Mononuclear cell (primary cell): Measurements from ENCODE around the gene LRRC8B. TPM values are rescaled to one million over a fixed set of nuclear protein-coding genes. Genes with fewer than 3 reads are reported as not detected.
"Not testable (repeated sequence)": the region's sequence is repeated elsewhere in the genome, so short reads cannot be mapped to it uniquely, and the experiment has no call there.

Source experiments
- H3K27me3 ChIP-seq: 2 replicates; pipeline ENCODE4 v1.6.0; 2011; ENCODE audit warnings: low read length, control low read depth; ENCODE audit not compliant: insufficient read depth
- H3K4me1 ChIP-seq: 2 replicates; pipeline ENCODE4 v1.5.1; 2011; ENCODE audit warnings: mild to moderate bottlenecking, low read length, control low read depth; ENCODE audit not compliant: insufficient read depth
- H3K4me3 ChIP-seq: 2 replicates; pipeline ENCODE4 v1.5.1; 2011; ENCODE audit warnings: mild to moderate bottlenecking, low read length, moderate library complexity
- H3K9me3 ChIP-seq: 2 replicates; pipeline ENCODE4 v1.5.1; 2011; ENCODE audit warnings: low read depth, mild to moderate bottlenecking, control low read depth, low read length
- total RNA-seq: library from RNA; depleted of rRNA; stranded (reverse); fragments of >200 nt; gene quantifications from one replicate; pipeline ENCODE4 v1.2.3, GENCODE V29; 2012

The LRRC8B gene
- total RNA-seq, 1 donor, result 25.3 TPM

DNA sequence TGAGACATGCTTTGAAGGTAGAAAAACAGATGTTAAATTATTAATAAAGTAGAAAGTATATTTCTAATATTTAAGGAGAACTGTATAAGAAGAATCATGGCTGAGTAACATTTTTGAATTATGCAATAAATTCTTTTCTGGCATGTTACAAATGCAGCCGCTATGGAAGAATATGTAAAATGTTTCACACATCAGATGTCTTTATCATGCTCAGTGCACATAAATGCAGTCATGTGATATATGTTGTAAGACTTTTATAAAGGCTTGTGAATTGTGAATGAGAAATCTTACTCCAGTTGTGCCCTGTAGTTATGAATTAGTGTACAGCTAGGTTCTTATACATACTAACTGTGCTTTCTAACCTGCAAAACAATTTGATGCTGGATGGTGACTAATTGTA lies 53.5 kb downstream of the LRRC8B start:
- Histone ChIP-seq H3K27me3 (no peaks in the 10 kb centered on the region), H3K9me3 (no peaks in the 10 kb centered on the region), H3K4me1 (no peaks in the 10 kb centered on the region), H3K4me3 (no peak overlapping the region)

DNA sequence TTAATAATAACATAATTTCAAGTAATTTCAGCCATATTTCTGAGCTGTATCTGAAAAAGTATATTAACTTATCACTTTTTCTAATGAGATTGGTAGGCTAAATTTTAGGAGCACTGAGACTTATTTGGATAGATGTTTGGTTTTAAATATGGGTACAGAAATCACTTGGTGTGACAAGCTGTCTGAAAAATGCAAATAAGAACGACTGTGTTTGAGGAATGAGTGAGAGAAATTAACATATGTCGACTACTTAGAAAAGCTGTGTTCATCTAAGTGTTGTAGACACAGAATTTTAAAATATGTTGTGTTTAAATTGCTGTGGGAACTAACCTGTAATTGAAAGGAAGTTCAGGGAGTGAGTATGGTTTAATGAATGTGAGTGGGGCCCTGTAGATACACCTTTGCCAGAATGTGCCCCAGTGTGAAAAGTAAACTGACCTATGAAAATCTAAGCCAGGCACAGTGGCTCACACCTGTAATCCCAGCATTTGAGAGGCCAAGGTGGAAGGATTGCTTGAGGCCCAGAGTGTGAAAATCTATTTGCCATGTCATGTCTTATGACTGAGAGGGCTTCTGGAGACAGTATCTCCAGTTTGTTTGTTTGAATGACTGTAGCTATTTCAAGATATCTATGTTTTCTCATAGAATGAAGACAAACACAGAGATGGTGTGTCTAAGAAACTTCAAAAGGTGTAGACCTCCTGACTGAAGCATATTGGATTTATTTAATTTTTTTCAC lies 54.5 kb downstream of the LRRC8B start:
- H3K27me3 ChIP-seq, result no peaks in the 10 kb centered on the region
- no peaks in the 10 kb centered on the region for H3K4me1 ChIP-seq
- no peaks in the 10 kb centered on the region for H3K9me3 ChIP-seq
- no peak overlapping the region for H3K4me3 ChIP-seq

DNA sequence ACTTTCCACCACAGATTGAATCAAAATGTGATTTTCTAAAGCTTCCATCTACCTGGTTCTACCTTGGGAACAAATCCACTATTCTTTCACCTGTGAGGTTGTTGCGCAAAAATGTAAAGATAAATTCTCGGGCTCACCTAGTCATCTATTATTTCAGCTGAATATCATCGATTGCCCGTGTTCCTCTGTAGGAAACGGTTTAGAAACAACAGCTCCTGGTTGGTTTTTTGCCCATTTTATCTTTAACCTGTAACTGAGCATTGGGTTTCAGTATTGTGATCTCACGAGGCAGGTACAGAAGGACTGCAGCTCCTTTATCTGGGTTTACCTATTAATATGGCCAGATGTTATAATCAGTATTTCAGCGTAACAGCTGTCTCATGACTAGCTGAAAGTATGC lies 55.4 kb downstream of the LRRC8B start:
- Histone ChIP-seq H3K4me3 (no peak overlapping the region), H3K9me3 (no peaks in the 10 kb centered on the region), H3K4me1 (no peaks in the 10 kb centered on the region), H3K27me3 (no peaks in the 10 kb centered on the region)

DNA sequence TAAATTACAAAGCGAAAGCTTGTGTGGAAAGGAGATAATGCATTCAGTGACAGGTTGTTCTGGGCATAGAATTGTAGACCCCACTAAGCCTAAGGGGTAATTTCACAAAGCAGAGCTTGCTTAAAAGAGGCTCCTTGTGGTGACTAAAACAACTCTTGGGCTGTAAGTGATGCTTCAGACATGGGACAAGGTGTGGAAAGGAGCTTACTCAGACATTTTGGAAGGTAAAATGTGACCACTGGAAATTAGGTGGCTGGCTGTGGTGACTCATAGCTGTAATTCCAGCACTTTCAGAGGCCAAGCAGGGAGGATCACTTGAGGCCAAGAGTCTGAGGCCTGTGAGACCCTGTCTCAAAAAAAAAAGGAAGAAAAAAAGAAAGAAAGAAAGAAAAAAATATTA lies 57.2 kb downstream of the LRRC8B start:
- Histone ChIP-seq H3K4me1 (no peaks in the 10 kb centered on the region), H3K9me3 (no peaks in the 10 kb centered on the region), H3K4me3 (no peak overlapping the region), H3K27me3 (no peaks in the 10 kb centered on the region)

DNA sequence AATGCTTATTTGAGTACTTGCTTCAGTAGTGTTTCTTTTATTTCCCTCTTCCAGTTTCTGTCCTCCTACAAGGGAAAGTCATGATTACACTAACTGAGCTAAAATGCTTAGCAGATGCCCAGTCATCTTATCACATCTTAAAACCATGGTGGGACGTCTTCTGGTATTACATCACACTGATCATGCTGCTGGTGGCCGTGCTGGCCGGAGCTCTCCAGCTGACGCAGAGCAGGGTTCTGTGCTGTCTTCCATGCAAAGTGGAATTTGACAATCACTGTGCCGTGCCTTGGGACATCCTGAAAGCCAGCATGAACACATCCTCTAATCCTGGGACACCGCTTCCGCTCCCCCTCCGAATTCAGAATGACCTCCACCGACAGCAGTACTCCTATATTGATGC lies 57.9 kb downstream of the LRRC8B start:
- Histone ChIP-seq H3K4me3 (no peak overlapping the region), H3K4me1 (no peaks in the 10 kb centered on the region), H3K9me3 (no peaks in the 10 kb centered on the region), H3K27me3 (no peaks in the 10 kb centered on the region)

DNA sequence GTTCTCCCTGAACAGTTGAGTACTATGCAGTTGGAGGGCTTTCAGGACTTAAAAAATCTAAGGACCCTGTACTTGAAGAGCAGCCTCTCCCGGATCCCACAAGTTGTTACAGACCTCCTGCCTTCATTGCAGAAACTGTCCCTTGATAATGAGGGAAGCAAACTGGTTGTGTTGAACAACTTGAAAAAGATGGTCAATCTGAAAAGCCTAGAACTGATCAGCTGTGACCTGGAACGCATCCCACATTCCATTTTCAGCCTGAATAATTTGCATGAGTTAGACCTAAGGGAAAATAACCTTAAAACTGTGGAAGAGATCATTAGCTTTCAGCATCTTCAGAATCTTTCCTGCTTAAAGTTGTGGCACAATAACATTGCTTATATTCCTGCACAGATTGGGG lies 59.6 kb downstream of the LRRC8B start:
- no peak overlapping the region for H3K4me3 ChIP-seq
- H3K27me3 ChIP-seq, result no peaks in the 10 kb centered on the region
- H3K9me3 ChIP-seq, result no peaks in the 10 kb centered on the region
- H3K4me1 ChIP-seq, result no peaks in the 10 kb centered on the region

DNA sequence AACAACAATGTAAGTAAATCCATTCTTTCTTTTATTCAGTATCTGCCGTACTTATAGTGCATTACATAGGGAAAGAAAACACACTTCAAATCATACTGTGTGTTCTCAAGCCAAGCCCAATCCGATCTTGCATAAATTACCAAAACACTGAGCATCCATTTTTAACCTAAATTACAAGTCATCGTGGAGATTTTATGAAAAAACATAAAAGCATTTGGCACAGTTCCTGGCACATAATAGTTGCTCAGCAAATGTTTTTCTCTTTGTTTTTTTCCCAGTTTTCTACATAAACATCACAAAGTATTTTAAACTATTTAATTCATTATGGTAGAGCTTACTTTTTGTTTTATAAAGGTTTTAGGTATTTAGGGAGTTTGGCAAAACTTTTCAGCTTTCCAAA lies 60.2 kb downstream of the LRRC8B start:
- no peaks in the 10 kb centered on the region for H3K27me3 ChIP-seq
- H3K4me3 ChIP-seq, result no peak overlapping the region
- H3K9me3 ChIP-seq, result no peaks in the 10 kb centered on the region
- no peaks in the 10 kb centered on the region for H3K4me1 ChIP-seq

DNA sequence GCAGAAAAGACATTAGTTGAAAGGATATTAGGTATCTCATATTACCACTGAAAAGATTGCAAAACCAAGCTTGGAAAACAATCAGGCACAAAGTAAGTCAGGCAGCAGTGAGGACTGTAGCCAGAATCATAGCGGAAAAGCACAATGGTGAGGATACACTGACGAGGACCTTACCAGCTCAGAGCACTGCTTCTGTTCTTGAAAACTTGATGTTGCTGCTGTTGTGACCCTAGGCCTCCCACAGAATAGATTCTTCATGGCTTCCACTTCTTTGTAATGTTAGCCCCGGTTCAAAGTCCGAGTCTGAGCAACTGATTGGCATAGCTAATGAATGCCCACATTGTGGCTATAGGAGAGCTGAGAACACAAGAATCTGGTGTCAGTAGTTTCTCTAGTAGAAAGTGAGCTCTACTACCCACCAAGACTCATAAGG lies 63.1 kb downstream of the LRRC8B start:
- Histone ChIP-seq H3K4me3 (no peak overlapping the region), H3K27me3 (no peaks in the 10 kb centered on the region), H3K4me1 (peaks cover 2% of the 10 kb centered on the region), H3K9me3 (no peaks in the 10 kb centered on the region)

DNA sequence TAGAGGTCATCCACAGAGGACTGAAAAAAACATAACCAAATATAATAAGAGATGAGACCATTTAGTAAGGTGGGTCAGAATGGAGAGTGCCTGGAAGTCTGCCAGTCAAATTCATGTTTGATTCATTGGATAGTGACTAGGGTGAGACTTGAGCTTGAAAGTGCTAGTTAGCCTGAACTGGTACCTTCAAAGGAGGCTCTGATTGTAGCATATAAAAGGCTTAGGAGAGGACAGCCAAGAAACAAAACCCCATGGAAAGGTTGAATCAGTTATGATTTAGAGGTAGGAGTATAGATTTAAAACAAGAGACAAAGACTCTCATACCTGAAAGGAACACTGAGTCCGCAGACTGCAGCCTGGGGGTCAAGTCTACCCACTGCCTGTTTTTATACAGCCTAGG lies 63.9 kb downstream of the LRRC8B start:
- H3K4me3 ChIP-seq, result no peak overlapping the region
- H3K27me3 ChIP-seq, result no peaks in the 10 kb centered on the region
- no peaks in the 10 kb centered on the region for H3K9me3 ChIP-seq
- H3K4me1 ChIP-seq, result peaks cover 9% of the 10 kb centered on the region

DNA sequence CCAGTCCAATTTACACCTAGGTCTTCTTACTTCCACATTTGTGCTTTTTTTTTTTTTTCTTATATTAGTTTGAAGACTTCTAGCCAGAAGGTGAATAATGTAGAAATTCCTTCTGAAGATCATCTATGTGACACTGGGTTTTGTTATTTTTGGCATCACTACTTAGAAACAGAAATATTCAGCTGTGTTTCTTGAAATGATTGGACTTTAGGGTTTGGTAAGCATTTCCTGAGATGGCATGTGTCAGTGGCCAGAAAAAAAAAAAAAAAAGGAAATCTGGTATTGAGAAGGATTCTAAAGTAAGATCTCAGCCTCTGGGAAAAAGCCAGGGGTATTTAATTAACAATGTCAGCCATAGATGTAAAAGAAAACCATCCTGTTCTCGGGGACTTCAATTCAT lies 64.9 kb downstream of the LRRC8B start:
- Histone ChIP-seq H3K4me1 (peaks cover 9% of the 10 kb centered on the region), H3K27me3 (no peaks in the 10 kb centered on the region), H3K4me3 (no peak overlapping the region), H3K9me3 (no peaks in the 10 kb centered on the region)

DNA sequence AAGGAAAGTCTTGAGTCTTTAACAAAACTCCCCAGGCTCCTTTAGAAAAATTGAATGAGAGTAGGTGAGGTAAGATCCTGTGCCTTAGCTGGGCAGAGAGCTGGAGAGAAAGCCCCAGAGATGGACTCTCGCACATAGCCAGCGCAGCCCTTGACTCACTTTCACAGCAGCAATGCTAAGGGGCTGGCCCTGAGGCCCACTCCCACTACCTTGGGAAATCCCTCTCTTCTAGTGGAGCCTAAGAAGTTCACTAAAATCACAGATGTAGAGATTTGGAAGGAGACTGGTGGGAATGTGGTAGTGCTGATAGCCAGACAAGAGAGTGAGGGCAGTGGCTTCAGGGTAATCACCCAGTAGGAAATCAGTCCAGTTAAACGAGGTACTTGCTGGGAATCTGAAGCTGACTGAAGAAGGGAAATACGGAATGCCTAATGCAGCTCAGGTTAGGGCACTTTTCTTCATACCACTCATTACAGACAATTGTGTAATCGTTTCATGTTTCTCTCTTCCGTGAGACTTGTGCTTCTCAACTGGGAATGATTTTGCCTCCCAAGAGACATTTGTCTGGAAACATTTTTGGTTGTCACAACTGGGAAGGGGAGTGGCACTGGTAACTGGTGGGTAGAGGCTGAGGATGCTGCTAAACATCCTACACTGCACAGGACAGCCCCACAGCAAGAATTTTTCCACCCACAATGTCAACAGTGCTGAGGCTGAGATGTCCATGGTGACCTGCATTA lies 65.9 kb downstream of the LRRC8B start:
- H3K27me3 ChIP-seq, result no peaks in the 10 kb centered on the region
- no peak overlapping the region for H3K4me3 ChIP-seq
- no peaks in the 10 kb centered on the region for H3K9me3 ChIP-seq
- H3K4me1 ChIP-seq, result peaks cover 9% of the 10 kb centered on the region

DNA sequence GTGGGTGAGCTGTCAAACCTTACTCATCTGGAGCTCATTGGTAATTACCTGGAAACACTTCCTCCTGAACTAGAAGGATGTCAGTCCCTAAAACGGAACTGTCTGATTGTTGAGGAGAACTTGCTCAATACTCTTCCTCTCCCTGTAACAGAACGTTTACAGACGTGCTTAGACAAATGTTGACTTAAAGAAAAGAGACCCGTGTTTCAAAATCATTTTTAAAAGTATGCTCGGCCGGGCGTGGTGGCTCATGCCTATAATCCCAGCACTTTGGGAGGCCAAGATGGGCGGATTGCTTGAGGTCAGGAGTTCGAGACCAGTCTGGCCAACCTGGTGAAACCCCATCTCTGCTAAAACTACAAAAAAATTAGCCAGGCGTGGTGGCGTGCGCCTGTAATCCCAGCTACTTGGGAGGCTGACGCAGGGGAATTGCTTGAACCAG lies 68.3 kb downstream of the LRRC8B start:
- not testable (repeated sequence) for H3K4me3 ChIP-seq

DNA sequence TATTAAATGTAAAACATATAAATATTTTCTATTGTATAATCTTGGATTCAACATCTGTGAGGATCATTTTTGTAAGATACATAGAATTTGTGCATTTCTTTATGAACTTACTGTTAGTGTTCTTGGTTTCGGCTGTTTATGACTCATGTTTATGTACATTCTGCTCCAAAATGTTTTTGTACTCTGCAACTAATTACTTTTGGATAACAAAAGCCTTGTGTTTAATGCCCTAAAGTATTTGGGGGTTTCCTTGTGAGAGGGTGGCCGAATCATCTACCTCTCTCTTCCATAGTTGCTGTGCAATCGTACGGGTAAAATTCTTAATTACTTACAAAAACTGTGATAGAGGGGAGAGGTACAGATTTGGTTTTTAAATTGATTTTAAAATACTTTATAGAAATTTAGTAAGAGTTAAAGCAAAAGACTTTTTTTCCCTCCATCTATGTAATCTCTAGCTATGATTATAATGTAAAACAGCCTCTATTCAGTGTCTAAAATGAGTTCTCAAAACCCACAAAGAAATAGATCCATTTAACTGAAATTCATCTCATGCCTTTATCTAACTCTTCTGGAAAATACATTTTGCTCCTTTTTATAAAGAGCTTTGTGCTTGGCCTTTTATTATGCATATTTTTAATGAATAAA lies 69.6 kb downstream of the LRRC8B start:
- Histone ChIP-seq H3K9me3 (no peaks in the 10 kb centered on the region), H3K4me1 (peaks cover 9% of the 10 kb centered on the region), H3K4me3 (no peak overlapping the region), H3K27me3 (no peaks in the 10 kb centered on the region)

More for the DNA sequence above, 68.3 kb downstream of the LRRC8B start:
- not testable (repeated sequence) for H3K4me1 ChIP-seq, H3K9me3 ChIP-seq, H3K27me3 ChIP-seq

DNA sequence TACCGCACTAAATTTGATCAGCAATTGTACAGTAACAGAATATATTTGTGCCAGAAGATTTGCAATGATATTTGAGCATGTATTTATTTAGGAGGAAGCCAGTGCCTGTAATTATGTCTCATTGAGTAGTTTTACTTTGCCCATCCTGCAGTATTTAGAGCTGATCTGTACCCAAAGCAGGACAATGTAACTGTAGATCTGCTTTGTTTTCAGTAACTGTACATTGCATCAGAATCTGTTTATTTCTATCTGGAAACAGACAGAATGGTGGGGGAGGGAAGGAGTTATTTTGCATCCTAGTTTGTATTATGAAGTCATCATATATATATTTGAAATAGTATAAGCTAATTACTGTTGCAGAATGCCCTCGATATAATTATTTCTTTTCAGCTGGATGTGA lies 72.1 kb downstream of the LRRC8B start:
- H3K4me1 ChIP-seq, result peaks cover 9% of the 10 kb centered on the region
- H3K27me3 ChIP-seq, result no peaks in the 10 kb centered on the region
- no peaks in the 10 kb centered on the region for H3K9me3 ChIP-seq
- no peak overlapping the region for H3K4me3 ChIP-seq

DNA sequence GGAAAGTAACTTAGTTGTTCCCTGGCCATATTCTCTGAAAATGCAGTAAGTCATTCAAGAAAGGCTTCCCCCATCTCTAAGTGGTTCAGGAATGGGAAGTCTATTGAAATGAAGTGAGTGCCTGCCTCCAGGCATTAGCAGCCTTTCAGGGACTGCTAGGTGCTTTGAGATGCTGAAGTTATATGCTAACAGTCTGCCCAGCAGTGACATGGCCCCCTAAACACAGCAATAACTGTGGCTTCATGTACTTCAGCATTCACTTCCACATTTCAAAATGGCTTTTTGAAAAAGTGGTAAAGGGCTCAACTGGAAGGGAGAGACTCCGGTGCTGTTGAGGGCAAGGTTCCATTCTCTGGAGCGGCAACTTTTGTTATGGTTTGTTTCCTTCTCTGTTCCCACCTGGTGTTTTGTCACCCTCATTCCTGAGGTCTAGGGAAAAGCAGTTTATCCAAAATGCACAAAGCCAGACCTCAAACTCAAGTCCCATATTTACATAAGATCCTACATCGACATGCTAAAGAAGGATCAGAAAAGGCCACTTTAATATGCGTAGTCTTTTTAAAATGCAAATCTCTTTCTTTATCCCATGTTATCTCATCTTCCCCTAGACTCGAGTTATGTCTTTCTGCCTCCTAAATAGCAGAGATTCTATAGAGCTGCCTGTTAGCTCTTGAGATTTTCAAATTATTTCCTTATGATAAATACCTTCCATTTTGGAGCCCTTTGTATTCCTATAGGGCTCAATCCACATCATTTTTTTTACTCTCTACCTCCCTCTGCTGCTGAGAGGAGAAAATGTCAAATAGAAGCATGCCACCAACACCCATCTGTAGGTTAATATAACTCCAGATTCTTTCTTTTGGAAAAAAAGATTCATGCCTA lies 74.1 kb downstream of the LRRC8B start:
- H3K9me3 ChIP-seq, result no peaks in the 10 kb centered on the region
- H3K4me1 ChIP-seq, result peaks cover 10% of the 10 kb centered on the region
- H3K4me3 ChIP-seq, result no peak overlapping the region
- H3K27me3 ChIP-seq, result no peaks in the 10 kb centered on the region
